GM19452 (cell line): Measurements from ENCODE around the gene PLA2G15.
A peak's percentile ranks its signal among the peaks of the same experiment; 100 is the strongest.

Source experiments
- ATAC-seq: cut with Tn5 transposase; IDR thresholded peaks from one replicate; pipeline ENCODE4 v1.9.1; 2021; ENCODE audit not compliant: unreplicated experiment

PLA2G15 gene

GRCh38 chr16:68296291-68296690 is 51.1 kb downstream of the PLA2G15 start:
- no peak for ATAC-seq

- no peak for ATAC-seq
Measured at GRCh38 chr16:68296693-68297092, 51.5 kb downstream of the PLA2G15 start.

- ATAC-seq, result no peak
Measured at GRCh38 chr16:68297908-68298307, 52.7 kb downstream of the PLA2G15 start.

- no peak for ATAC-seq
Measured at GRCh38 chr16:68298312-68298711, 53.1 kb downstream of the PLA2G15 start.

- ATAC-seq, result no peak
Measured at GRCh38 chr16:68298907-68299561, 53.9 kb downstream of the PLA2G15 start.

GRCh38 chr16:68299571-68300453 is 54.6 kb downstream of the PLA2G15 start:
- no peak for ATAC-seq

- no peak for ATAC-seq
Measured at GRCh38 chr16:68300734-68301459, 55.7 kb downstream of the PLA2G15 start.

GRCh38 chr16:68306633-68307032 is 61.5 kb downstream of the PLA2G15 start:
- ATAC-seq, result no peak

- no peak for ATAC-seq
Measured at GRCh38 chr16:68309799-68310198, 64.6 kb downstream of the PLA2G15 start.

- peak; percentile 29 for ATAC-seq
Measured at GRCh38 chr16:68310437-68310773, 65.2 kb downstream of the PLA2G15 start.
